ENCODE measurements around the gene TEKT2. TPM values are rescaled to one million over a fixed set of nuclear protein-coding genes. Genes with fewer than 3 reads are reported as not detected.

TEKT2 gene
- total RNA-seq, 2 donors from 2014 or later = 5.6 to 9.5 TPM

- Mint-ChIP-seq H3K9me3 (no peaks in the 10 kb centered on the region), H3K4me3 (no peak overlapping the region), H3K27me3 (ENCODE audit: insufficient read depth) (no peaks in the 10 kb centered on the region), H3K27ac (no peak overlapping the region), H3K36me3 (ENCODE audit: low read depth) (no peaks in the 10 kb centered on the region), H3K4me1 (no peaks in the 10 kb centered on the region)
- Histone ChIP-seq H3K9ac (ENCODE audit: extremely low read depth, low read length, poor library complexity, severe bottlenecking) (no peak overlapping the region), H3K9me3 (ENCODE audit: control insufficient read depth, low read length) (no peaks in the 10 kb centered on the region), H3K27ac (ENCODE audit: low read depth, low read length) (peak overlapping the region; percentile 72), H3K36me3 (ENCODE audit: control insufficient read depth, insufficient read depth, low read length) (no peaks in the 10 kb centered on the region), H3K4me3 (ENCODE audit: low read length) (no peak overlapping the region), H3K27me3 (ENCODE audit: control insufficient read depth, insufficient read depth, low read length, poor library complexity, severe bottlenecking) (no peaks in the 10 kb centered on the region), H3K4me1 (ENCODE audit: control insufficient read depth, insufficient read depth, low read length) (no peaks in the 10 kb centered on the region)
- TF ChIP-seq, protein P1, sequence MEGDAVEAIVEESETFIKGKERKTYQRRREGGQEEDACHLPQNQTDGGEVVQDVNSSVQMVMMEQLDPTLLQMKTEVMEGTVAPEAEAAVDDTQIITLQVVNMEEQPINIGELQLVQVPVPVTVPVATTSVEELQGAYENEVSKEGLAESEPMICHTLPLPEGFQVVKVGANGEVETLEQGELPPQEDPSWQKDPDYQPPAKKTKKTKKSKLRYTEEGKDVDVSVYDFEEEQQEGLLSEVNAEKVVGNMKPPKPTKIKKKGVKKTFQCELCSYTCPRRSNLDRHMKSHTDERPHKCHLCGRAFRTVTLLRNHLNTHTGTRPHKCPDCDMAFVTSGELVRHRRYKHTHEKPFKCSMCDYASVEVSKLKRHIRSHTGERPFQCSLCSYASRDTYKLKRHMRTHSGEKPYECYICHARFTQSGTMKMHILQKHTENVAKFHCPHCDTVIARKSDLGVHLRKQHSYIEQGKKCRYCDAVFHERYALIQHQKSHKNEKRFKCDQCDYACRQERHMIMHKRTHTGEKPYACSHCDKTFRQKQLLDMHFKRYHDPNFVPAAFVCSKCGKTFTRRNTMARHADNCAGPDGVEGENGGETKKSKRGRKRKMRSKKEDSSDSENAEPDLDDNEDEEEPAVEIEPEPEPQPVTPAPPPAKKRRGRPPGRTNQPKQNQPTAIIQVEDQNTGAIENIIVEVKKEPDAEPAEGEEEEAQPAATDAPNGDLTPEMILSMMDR (conservative IDR thresholded peaks at IDR 0.05) = no peak
- 84 to 88% methylated on average over 15 to 18 of the region's 18 CpGs for WGBS, 2 experiments (ENCODE audit: insufficient coverage in 1 of 2, insufficient read length in 1 of 2)
- DNase-seq = peak; percentile 67
Measured at GRCh38 chr1:36115200-36115669, 31.3 kb downstream of the TEKT2 start.

- H3K9me3 Mint-ChIP-seq = no peaks in the 10 kb centered on the region
- H3K27ac ChIP-seq (ENCODE audit: low read depth, low read length) = no peak overlapping the region
- no peak overlapping the region for H3K9ac ChIP-seq (ENCODE audit: extremely low read depth, low read length, poor library complexity, severe bottlenecking)
Measured at GRCh38 chr1:36115931-36116330, 32.0 kb downstream of the TEKT2 start.

GRCh38 chr1:36116901-36117300, 33.0 kb downstream of the TEKT2 start:
- H3K4me1 Mint-ChIP-seq = no peaks in the 10 kb centered on the region
- H3K27me3 Mint-ChIP-seq (ENCODE audit: insufficient read depth) = peaks cover 7% of the 10 kb centered on the region
- WGBS, 2 experiments (ENCODE audit: insufficient coverage in 1 of 2, insufficient read length in 1 of 2) = 89 to 92% methylated on average over 3 to 5 of the region's 5 CpGs
- Histone ChIP-seq H3K4me3 (ENCODE audit: low read length) (no peak overlapping the region), H3K27me3 (ENCODE audit: control insufficient read depth, insufficient read depth, low read length, poor library complexity, severe bottlenecking) (peaks cover 1% of the 10 kb centered on the region), H3K27ac (ENCODE audit: low read depth, low read length) (no peak overlapping the region), H3K9me3 (ENCODE audit: control insufficient read depth, low read length) (no peaks in the 10 kb centered on the region), H3K9ac (ENCODE audit: extremely low read depth, low read length, poor library complexity, severe bottlenecking) (no peak overlapping the region), H3K36me3 (ENCODE audit: control insufficient read depth, insufficient read depth, low read length) (no peaks in the 10 kb centered on the region), H3K4me1 (ENCODE audit: control insufficient read depth, insufficient read depth, low read length) (no peaks in the 10 kb centered on the region)
- DNase-seq = no peak
- TF ChIP-seq, protein P1 (conservative IDR thresholded peaks at IDR 0.05) = no peak
- no peak overlapping the region for H3K4me3 Mint-ChIP-seq
- H3K9me3 Mint-ChIP-seq = no peaks in the 10 kb centered on the region
- H3K36me3 Mint-ChIP-seq (ENCODE audit: low read depth) = no peaks in the 10 kb centered on the region
- no peak overlapping the region for H3K27ac Mint-ChIP-seq

More at GRCh38 chr1:36115931-36116330, 32.0 kb downstream of the TEKT2 start:
- Mint-ChIP-seq H3K4me1 (no peaks in the 10 kb centered on the region), H3K27me3 (ENCODE audit: insufficient read depth) (no peaks in the 10 kb centered on the region), H3K36me3 (ENCODE audit: low read depth) (no peaks in the 10 kb centered on the region), H3K4me3 (no peak overlapping the region), H3K27ac (no peak overlapping the region)
- Histone ChIP-seq H3K4me3 (ENCODE audit: low read length) (no peak overlapping the region), H3K27me3 (ENCODE audit: control insufficient read depth, insufficient read depth, low read length, poor library complexity, severe bottlenecking) (no peaks in the 10 kb centered on the region), H3K36me3 (ENCODE audit: control insufficient read depth, insufficient read depth, low read length) (no peaks in the 10 kb centered on the region), H3K4me1 (ENCODE audit: control insufficient read depth, insufficient read depth, low read length) (no peaks in the 10 kb centered on the region), H3K9me3 (ENCODE audit: control insufficient read depth, low read length) (no peaks in the 10 kb centered on the region)
- 74 to 77% methylated on average over 4 to 5 of the region's 5 CpGs for WGBS, 2 experiments (ENCODE audit: insufficient coverage in 1 of 2, insufficient read length in 1 of 2)
- TF ChIP-seq, protein P1 (conservative IDR thresholded peaks at IDR 0.05) = no peak
- no peak for DNase-seq

Data from endodermal cell (in vitro differentiated cells).